Kidney epithelial cell (primary cell): Measurements from ENCODE around the gene FOXG1. TPM values are rescaled to one million over a fixed set of nuclear protein-coding genes. Genes with fewer than 3 reads are reported as not detected.

Source experiments
- DNase-seq: peaks from one replicate; pipeline ENCODE4 v3.0.0-alpha.2; 2010; ENCODE audit warnings: low read depth
- H3K27me3 ChIP-seq: 2 replicates; pipeline ENCODE4 v1.6.0; 2011; ENCODE audit warnings: low read length; ENCODE audit not compliant: control insufficient read depth, insufficient read depth
- H3K36me3 ChIP-seq: 2 replicates; pipeline ENCODE4 v1.5.1; 2011; ENCODE audit warnings: low read length; ENCODE audit not compliant: control insufficient read depth, insufficient read depth
- H3K4me3 ChIP-seq: 2 replicates; pipeline ENCODE4 v1.5.1; 2011; ENCODE audit warnings: low read depth, mild to moderate bottlenecking, control low read depth, low read length
- total RNA-seq: library from RNA; depleted of rRNA; stranded (reverse); fragments of >200 nt; gene quantifications from 2 replicates; pipeline ENCODE4 v1.2.3, GENCODE V29; 2015
- TF ChIP-seq, protein P1 (sequence below): IDR thresholded peaks from 2 replicates; pipeline ENCODE4 v1.5.1; 2011; ENCODE audit warnings: mild to moderate bottlenecking, moderate library complexity, low read length, control low read depth, inconsistent platforms; ENCODE audit not compliant: insufficient read depth, poor library complexity, severe bottlenecking

The FOXG1 gene
- total RNA-seq, 1 donor from 2014 or later: 0.17 TPM

DNA sequence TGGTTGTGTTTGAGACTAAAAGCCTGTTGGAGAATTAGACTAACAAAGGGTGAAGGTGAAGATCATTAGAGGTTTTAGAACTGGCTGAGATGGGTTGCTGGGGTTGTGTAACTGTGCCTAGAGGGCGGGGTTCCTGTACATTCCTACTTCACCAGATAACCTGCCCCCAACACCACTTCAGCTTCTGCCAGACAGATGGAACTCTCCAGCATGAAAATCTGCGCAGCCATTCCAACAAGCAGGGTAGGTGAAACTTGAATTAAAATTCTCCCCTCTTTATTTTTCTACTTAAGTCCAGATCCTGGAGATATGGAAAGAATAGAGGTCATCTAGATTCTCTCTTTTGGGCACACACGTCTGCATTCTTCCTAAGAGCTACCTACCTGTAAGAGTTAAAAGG lies 6.0 kb downstream of the FOXG1 start:
- DNase-seq: no peak
- H3K4me3 ChIP-seq: no peak overlapping the region

DNA sequence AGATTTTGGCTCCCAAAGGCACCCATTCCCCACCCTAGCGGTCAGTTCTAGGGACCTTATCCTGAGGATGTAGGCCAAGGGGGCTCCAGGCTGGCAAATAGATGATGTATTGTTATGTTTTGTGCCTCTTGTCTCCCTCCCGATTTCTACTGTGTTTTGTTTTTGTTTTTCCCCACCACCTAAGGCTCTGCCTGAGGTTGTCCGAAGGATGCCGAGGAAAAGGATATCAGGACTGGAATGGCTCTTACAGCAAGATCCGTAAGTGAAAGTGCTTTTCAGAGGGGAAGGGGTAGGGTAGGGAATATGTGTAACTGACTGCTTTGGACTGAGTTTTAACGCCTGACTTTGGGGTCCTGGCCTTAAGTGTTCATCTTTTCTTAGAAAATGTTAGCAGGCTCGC lies 6.6 kb downstream of the FOXG1 start:
- Histone ChIP-seq H3K36me3 (no peaks in the 10 kb centered on the region), H3K4me3 (no peak overlapping the region), H3K27me3 (peaks cover 54% of the 10 kb centered on the region)
- no peak for DNase-seq
- TF ChIP-seq, protein P1, sequence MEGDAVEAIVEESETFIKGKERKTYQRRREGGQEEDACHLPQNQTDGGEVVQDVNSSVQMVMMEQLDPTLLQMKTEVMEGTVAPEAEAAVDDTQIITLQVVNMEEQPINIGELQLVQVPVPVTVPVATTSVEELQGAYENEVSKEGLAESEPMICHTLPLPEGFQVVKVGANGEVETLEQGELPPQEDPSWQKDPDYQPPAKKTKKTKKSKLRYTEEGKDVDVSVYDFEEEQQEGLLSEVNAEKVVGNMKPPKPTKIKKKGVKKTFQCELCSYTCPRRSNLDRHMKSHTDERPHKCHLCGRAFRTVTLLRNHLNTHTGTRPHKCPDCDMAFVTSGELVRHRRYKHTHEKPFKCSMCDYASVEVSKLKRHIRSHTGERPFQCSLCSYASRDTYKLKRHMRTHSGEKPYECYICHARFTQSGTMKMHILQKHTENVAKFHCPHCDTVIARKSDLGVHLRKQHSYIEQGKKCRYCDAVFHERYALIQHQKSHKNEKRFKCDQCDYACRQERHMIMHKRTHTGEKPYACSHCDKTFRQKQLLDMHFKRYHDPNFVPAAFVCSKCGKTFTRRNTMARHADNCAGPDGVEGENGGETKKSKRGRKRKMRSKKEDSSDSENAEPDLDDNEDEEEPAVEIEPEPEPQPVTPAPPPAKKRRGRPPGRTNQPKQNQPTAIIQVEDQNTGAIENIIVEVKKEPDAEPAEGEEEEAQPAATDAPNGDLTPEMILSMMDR: no peak

More for the DNA sequence above, 6.0 kb downstream of the FOXG1 start:
- Histone ChIP-seq H3K36me3 (no peaks in the 10 kb centered on the region), H3K27me3 (peaks cover 54% of the 10 kb centered on the region)
- TF ChIP-seq, protein P1: no peak

DNA sequence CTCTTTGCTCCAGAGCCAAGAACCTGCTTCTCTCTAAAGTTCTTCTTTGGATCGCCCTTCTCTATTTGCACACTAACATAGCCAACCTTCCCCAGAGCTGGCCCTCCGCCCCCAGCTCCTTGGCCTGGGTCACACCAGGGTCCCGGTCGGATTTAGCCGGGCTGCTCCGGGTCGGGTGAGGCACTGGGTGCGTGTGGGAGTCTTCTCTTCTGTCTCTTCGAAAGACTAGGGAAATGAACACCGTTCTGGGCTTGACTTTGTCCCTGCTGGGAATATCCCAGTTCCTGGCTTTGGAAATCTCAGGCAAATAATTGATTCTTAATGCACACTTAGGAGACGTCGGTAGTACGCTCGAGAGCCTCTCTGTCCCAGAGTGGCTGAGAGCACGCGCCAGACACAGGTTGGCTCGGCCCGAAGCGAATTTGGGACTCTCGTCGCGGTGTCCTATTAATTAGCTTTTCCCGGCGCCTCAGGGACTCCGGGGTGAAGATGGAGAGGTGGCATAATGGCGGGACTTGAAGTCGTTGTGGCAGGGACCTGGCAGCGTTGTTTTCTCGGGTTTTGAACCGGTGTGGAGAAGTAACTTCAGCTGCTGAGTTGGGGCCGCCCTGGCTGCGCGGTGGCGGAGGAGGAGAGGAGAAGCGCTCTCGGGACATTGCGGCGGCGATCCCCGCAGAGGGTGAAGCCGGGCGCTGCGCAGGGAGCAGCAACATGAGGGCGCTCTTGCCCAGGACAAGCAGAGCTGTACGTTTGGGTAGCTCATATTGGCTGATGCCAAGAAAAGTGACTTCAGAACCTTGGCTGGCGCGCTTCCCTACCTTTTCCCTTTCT lies 7.5 kb downstream of the FOXG1 start:
- peaks cover 50% of the 10 kb centered on the region for H3K27me3 ChIP-seq
- no peaks in the 10 kb centered on the region for H3K36me3 ChIP-seq
- no peak for DNase-seq
- TF ChIP-seq, protein P1: no peak
- no peak overlapping the region for H3K4me3 ChIP-seq

DNA sequence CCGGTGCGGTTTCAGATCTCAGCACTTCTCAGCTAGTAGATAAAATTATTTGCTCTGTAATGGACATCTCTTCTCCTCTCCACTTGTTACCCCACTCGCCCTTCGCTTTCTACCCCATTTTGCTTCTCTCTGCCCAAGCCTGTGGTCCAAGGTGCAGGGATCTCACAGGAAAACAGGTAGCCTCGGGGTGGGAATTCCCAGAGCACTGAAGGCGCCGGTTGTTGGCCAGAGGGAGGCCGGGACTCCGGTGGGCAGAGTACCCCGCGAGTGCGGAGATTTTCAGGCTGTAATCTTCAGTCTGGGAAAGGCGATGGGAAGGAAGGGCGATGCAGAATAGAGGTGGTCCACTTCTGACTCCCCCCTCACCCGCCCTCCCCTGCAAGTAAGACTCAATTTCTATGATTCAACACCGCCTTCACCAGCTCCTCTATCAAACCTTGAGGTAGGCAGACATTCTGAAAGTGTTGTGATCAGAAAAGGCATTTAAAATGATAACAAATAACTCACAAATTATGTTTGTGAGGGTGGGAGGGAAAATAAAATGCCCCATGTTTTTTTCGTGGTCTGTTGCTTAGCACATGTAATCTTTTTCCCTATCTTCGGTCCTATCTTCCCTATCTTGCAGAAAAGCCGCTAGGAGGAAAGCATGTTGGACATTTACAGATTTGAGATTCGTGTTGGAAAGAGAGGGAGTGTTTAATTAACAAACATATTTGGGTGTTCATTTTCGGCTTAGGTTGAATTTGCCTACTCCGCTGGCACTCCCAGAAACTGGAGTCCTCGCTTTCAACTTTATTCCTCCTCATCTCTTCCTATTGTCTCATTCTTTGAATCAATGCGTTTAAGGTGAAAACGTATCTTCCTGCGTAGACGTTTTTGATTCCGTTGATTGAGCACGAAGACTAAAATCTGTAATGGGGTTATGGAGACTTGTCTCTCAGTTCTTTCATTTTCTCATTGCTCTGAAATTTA lies 8.5 kb downstream of the FOXG1 start:
- TF ChIP-seq, protein P1: no peak
- Histone ChIP-seq H3K4me3 (no peak overlapping the region), H3K27me3 (peaks cover 50% of the 10 kb centered on the region), H3K36me3 (no peaks in the 10 kb centered on the region)
- DNase-seq: no peak

DNA sequence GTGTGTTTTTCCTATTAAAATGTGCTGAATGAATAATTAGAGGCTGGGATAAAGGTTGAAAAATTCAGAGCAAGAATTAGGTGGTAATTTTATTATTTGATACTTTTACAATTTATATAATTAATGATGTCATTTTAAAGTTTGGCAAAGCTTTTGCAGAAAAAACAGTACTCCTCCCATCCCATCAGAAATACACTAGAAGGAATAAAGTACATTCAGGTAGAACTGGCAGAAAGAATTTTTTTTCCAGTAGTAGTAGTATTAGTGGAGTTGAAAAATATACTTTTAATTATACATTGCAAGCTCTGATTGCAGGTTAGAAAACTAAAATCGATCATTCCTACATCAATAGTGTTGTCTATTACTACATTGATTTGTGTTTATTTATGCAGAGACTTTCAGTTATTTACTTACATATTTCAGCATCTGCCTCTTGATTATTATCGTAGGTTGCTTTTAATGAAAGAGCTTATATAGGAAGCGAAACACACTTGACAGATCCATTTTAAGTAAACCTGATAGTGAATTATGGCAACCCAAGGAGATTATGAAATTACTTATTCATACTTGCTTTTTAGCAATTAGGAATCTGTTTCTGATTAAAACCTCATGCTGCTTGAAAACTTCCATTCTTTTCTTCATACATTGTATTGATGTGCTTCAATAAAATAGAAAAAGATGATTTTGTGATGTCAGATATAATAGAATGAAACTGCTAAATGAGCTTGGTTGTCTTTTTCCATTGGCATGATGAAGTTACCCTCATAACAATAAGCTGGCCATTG lies 10.1 kb downstream of the FOXG1 start:
- no peak for DNase-seq
- Histone ChIP-seq H3K27me3 (peaks cover 57% of the 10 kb centered on the region), H3K4me3 (no peak overlapping the region), H3K36me3 (no peaks in the 10 kb centered on the region)
- TF ChIP-seq, protein P1: no peak
